Measurements from ENCODE around the gene CTAGE1.

Gene CTAGE1

GRCh38 chr18:22410126-22410525 is 7.6 kb downstream of the CTAGE1 start:
- DNase-seq (ENCODE audit: low read depth): no peak
- no peak overlapping the region for H3K4me3 ChIP-seq (ENCODE audit: control insufficient read depth, low read depth, low read length)
- TF ChIP-seq CTCF (conservative IDR thresholded peaks at IDR 0.05; ENCODE audit: control insufficient read depth, insufficient read depth, low read depth, low read length): no peak

DNA sequence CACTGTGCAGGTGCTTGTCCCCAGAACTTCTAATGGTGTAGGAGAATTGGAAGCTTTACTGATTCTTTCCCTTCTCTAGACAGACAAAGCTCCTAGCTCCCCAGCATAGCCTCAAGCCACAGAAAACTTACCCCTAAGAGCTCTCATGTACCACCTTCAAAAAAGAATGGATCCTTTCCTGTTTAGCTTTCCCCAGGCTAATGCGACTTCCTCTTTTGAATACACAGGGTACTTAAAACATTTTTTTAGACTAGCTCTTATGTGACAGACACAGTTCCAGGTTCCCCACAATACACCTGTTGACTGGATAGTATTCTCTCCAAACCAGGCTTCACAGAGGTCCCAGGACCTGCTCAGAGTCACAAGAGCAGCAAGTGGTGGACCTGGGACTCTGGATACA is 8.3 kb downstream of the CTAGE1 start:
- no peak overlapping the region for H3K4me3 ChIP-seq (ENCODE audit: control insufficient read depth, low read depth, low read length)
- DNase-seq (ENCODE audit: low read depth): no peak
- no peak for TF ChIP-seq CTCF (conservative IDR thresholded peaks at IDR 0.05; ENCODE audit: control insufficient read depth, insufficient read depth, low read depth, low read length)

- H3K4me3 ChIP-seq (ENCODE audit: control insufficient read depth, low read depth, low read length): no peak overlapping the region
- TF ChIP-seq CTCF (conservative IDR thresholded peaks at IDR 0.05; ENCODE audit: control insufficient read depth, insufficient read depth, low read depth, low read length): peak; percentile 27
- no peak for DNase-seq (ENCODE audit: low read depth)
These were observed 9.7 kb downstream of the CTAGE1 start for GRCh38 chr18:22408059-22408458.

GRCh38 chr18:22405142-22405541 is 12.6 kb downstream of the CTAGE1 start:
- no peak for DNase-seq (ENCODE audit: low read depth)
- TF ChIP-seq CTCF (conservative IDR thresholded peaks at IDR 0.05; ENCODE audit: control insufficient read depth, insufficient read depth, low read depth, low read length): no peak
- no peak overlapping the region for H3K4me3 ChIP-seq (ENCODE audit: control insufficient read depth, low read depth, low read length)

GRCh38 chr18:22403950-22404349 is 13.8 kb downstream of the CTAGE1 start:
- no peak for DNase-seq (ENCODE audit: low read depth)
- H3K4me3 ChIP-seq (ENCODE audit: control insufficient read depth, low read depth, low read length): no peak overlapping the region
- no peak for TF ChIP-seq CTCF (conservative IDR thresholded peaks at IDR 0.05; ENCODE audit: control insufficient read depth, insufficient read depth, low read depth, low read length)

GRCh38 chr18:22399949-22400348 is 17.8 kb downstream of the CTAGE1 start:
- no peak for TF ChIP-seq CTCF (conservative IDR thresholded peaks at IDR 0.05; ENCODE audit: control insufficient read depth, insufficient read depth, low read depth, low read length)
- DNase-seq (ENCODE audit: low read depth): peak; percentile 47
- H3K4me3 ChIP-seq (ENCODE audit: control insufficient read depth, low read depth, low read length): no peak overlapping the region

DNA sequence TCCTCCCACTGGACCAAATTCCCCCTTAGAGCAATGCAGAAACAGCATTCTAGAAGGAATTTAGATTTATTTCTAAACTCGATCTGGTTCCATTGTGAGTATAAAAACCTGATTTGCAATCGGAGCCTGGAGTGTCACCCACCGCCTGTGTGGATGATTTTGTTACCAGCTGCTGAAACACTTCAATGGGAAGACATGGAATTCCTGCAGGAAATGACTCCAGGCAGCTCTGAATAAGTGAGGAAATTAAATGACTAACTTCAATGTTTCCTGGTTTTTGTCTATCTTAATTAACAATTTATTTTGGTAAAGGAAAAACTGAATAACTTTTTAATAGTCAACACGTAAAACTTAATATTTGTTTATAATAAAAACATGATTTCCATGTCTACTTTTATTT is 19.3 kb downstream of the CTAGE1 start:
- no peak for DNase-seq (ENCODE audit: low read depth)
- TF ChIP-seq CTCF (conservative IDR thresholded peaks at IDR 0.05; ENCODE audit: control insufficient read depth, insufficient read depth, low read depth, low read length): no peak
- H3K4me3 ChIP-seq (ENCODE audit: control insufficient read depth, low read depth, low read length): no peak overlapping the region

Data from fibroblast of mammary gland (primary cell).